IPS-18a (cell line): ENCODE data around the gene SELENOM.

Experiments
- H3K27ac ChIP-seq: one replicate; pipeline ENCODE4 v1.5.1; 2013; ENCODE audit warnings: low read length
- H3K27me3 ChIP-seq: one replicate; pipeline ENCODE4 v1.6.1; 2013; ENCODE audit warnings: mild to moderate bottlenecking, low read length; ENCODE audit not compliant: control insufficient read depth, insufficient read depth
- H3K36me3 ChIP-seq: one replicate; pipeline ENCODE4 v1.6.1; 2013; ENCODE audit warnings: low read depth, low read length; ENCODE audit not compliant: control insufficient read depth
- H3K4me1 ChIP-seq: one replicate; pipeline ENCODE4 v1.6.1; 2013; ENCODE audit warnings: low read depth, low read length; ENCODE audit not compliant: control insufficient read depth
- H3K4me3 ChIP-seq: one replicate; pipeline ENCODE4 v1.5.1; 2013; ENCODE audit warnings: low read length
- H3K9ac ChIP-seq: one replicate; pipeline ENCODE4 v1.6.1; 2013; ENCODE audit warnings: mild to moderate bottlenecking, low read length, moderate library complexity
- H3K9me3 ChIP-seq: one replicate; pipeline ENCODE4 v1.6.1; 2013; ENCODE audit warnings: low read depth, low read length; ENCODE audit not compliant: control insufficient read depth

SELENOM gene

DNA sequence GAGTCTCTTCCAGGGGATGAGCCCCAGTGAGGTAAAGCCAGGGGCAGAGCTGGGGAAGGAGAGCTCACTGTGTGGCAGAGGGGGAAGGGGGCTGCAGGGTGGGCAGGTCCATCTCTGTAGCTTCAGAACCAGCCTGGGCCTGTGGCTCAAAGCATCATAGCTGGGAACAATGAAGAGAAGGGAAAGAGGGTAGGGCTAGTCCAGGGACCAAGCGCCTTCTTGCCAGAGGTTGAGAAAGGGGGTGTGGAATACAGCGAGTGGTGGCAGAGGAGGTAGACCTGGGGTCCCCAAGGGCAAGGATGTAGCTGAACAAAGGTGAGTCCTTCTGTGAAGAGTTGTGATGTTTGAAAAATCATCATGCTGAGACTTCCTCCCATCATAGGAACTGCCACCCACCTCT lies 34.2 kb upstream of the SELENOM start:
- Histone ChIP-seq H3K36me3 (peaks cover 5% of the 10 kb centered on the region), H3K27ac (no peak overlapping the region), H3K4me1 (peaks cover 19% of the 10 kb centered on the region), H3K9ac (no peak overlapping the region), H3K9me3 (no peaks in the 10 kb centered on the region), H3K4me3 (no peak overlapping the region), H3K27me3 (no peaks in the 10 kb centered on the region)

DNA sequence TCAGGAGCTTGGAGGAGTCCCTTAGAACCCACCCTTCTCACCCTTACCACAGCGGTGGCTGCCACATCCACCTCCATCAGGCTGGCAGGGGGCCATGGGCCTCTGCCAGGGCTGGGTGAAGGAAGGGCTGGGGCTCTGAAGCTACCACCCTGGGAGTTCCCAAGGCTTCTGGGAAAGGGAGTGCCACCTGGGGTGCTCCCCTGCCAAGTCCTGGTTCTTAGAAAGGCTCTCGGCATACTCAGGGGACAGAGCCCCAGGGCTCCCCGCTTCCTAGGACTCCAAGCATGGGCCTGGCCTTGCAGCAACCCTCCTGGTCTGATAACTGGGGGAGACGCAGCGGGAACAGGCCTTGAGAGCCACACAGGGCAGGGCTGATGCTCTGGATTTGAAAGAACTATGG lies 33.4 kb upstream of the SELENOM start:
- H3K9me3 ChIP-seq, result no peaks in the 10 kb centered on the region
- peak overlapping the region; percentile 37 for H3K27ac ChIP-seq
- peaks cover 13% of the 10 kb centered on the region for H3K36me3 ChIP-seq
- no peaks in the 10 kb centered on the region for H3K27me3 ChIP-seq
- peaks cover 19% of the 10 kb centered on the region for H3K4me1 ChIP-seq
- H3K9ac ChIP-seq, result peak overlapping the region; percentile 65
- H3K4me3 ChIP-seq, result peak overlapping the region; percentile 68

DNA sequence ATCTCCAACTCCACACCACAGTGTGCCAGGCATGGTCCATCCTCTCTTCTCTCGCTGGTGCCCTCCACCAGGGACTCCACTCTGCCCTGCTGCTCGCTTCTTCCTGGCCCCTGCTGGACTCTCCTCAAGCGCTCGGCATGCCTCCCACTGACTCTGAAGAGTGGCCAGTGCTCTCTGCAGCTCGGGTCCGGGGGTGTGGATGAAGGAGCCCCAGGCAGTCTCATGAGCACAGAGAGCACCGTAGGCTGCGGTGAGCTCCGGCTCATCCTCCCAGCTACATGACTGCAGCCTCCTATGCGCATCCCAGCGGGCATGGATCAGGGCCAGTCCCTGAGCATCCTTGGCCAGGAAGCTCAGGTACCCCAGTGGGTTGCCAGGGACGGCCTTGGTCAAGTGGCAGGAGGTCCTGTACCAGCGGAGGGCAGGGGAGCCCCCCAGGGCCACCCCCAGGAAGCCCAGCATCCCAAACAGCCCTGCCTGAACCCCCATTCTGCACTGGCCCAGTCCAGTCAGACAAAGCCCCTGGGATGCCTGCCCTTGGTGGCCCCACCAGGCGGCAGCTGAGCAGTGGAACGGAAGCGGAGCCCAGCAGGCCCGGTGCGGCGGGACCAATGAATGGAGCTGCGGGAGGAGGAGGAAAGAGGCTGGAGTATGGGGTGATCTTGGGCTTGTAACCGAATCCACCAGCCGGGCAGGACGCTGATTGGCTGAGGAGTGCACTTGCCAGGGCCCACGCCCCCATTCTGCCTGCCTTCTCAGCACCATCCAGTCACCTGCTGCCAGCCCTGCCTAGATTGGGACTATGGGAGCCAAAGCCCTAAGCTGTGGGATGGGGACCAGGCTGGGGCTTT lies 32.7 kb upstream of the SELENOM start, which contains the start of gene PLA2G3:
TSS of gene PLA2G3 (minus strand) at position 643 of the 851 bp plus-strand sequence. CDS start at position 489, 154 bp downstream.
- H3K27me3 ChIP-seq, result no peaks in the 10 kb centered on the region
- H3K9ac ChIP-seq, result peak within 1 kb of the TSS; percentile 65
- peak within 1 kb of the TSS; percentile 68 for H3K4me3 ChIP-seq
- H3K4me1 ChIP-seq, result peaks cover 19% of the 10 kb centered on the region
- peak within 1 kb of the TSS; percentile 69 for H3K27ac ChIP-seq
- no peaks in the 10 kb centered on the region for H3K9me3 ChIP-seq
- H3K36me3 ChIP-seq, result peaks cover 20% of the 10 kb centered on the region

DNA sequence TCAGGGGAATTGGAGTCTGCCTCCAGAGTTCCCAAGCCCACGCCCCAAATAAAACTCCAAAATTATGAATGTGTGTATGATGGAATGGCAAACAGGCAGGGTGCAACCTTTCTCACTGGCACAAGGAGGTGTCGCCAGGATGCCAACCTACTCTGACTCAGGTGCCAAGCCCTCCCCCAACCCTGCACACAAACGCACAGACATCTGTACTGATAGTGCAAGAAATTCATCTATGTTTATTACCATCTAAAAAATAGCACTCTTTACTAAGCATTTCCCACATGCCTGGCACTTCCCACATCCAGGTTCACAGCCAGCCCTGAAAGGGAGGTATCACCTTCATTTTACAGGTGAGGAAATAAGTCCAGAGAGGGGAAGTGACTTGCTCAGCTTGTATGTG lies 31.7 kb upstream of the SELENOM start:
- Histone ChIP-seq H3K27me3 (no peaks in the 10 kb centered on the region), H3K27ac (no peak overlapping the region), H3K9ac (peak overlapping the region; percentile 65), H3K4me3 (peak overlapping the region; percentile 68), H3K4me1 (peaks cover 19% of the 10 kb centered on the region), H3K9me3 (no peaks in the 10 kb centered on the region), H3K36me3 (peaks cover 29% of the 10 kb centered on the region)

DNA sequence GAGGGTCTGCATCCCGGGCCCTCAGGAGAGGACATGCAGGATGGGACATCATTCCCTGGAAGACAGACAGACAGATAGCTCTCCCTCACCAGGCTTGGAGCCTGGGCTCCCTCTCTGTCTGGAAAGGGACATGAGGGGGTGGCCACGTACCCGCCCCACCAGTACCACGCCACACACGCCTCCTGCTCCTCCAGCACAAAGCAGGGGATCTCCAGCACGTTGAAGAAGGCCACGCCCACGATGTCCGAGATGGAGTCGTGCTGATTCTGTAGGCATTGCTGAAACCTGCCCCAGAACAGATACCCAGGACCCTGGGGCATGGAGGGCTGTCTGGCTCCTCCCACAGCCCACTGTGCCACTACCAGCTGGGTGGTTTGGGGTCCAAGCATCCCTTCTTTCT lies 30.8 kb upstream of the SELENOM start:
- H3K27ac ChIP-seq, result no peak overlapping the region
- H3K4me3 ChIP-seq, result no peak overlapping the region
- no peak overlapping the region for H3K9ac ChIP-seq
- H3K9me3 ChIP-seq, result no peaks in the 10 kb centered on the region
- H3K27me3 ChIP-seq, result no peaks in the 10 kb centered on the region
- H3K36me3 ChIP-seq, result peaks cover 30% of the 10 kb centered on the region
- H3K4me1 ChIP-seq, result peaks cover 19% of the 10 kb centered on the region

DNA sequence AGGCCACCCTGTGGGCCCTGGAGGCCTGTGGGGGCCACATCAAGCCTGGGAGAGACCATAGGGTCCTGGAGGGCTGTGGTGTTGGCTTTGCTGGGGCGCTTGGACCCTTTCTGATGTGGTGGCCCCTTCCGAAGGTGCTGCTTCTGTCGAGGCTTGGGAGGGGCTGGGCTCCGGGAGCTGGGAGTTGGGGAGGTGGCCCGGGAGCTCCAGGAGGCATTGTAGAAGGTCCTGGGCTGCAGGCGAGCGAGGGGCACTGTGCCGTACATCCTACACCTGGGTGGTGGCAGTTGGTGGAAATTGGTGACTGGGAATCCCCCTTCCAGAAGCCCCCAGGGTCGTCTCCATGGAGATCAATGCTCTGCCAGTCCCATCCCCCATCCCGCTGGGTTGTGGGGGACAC lies 30.4 kb upstream of the SELENOM start:
- H3K4me1 ChIP-seq, result peaks cover 19% of the 10 kb centered on the region
- H3K9ac ChIP-seq, result no peak overlapping the region
- no peaks in the 10 kb centered on the region for H3K27me3 ChIP-seq
- H3K36me3 ChIP-seq, result peaks cover 34% of the 10 kb centered on the region
- no peaks in the 10 kb centered on the region for H3K9me3 ChIP-seq
- H3K27ac ChIP-seq, result no peak overlapping the region
- no peak overlapping the region for H3K4me3 ChIP-seq

DNA sequence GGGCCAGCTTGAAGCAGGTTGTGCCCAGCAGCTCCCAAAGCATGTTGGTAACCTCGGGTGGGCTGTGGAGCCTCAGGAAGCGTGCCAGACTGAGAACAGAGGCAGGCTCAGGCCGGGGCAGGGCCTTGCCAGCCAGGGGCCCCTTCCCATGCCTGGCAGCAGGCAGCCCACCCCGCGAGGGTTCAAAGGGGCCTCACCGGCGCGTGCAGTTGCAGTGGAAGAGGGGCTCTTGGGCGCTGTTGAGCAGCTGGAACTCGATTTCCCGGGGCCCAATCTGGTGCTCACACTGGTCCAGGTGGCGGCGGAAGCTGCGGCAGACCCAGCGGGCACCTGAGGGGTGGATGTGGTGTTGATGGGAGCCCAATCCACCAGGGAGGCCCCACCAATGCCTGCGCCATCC lies 29.3 kb upstream of the SELENOM start:
- no peaks in the 10 kb centered on the region for H3K9me3 ChIP-seq
- peaks cover 35% of the 10 kb centered on the region for H3K36me3 ChIP-seq
- H3K27me3 ChIP-seq, result no peaks in the 10 kb centered on the region
- no peak overlapping the region for H3K27ac ChIP-seq
- H3K9ac ChIP-seq, result no peak overlapping the region
- peaks cover 19% of the 10 kb centered on the region for H3K4me1 ChIP-seq
- no peak overlapping the region for H3K4me3 ChIP-seq

DNA sequence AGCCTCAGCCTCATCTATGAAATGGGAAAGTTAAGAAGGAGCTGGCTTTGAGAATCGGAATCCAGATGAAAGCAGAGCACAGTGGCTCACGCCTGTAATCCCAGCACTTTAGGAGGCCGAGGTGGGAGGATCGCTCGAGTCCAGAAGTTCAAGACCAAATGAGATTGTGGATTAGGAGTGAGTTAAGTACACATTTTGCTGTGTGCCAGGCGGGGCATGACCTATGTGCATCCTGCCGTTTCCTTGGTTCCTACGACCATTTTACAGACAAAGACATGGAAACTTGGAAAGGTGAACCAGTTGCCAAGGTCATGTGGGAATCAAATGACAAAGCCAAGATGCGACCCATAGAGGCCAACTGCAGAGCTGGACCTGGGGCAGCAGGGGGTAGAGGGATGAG lies 28.8 kb upstream of the SELENOM start:
- H3K27ac ChIP-seq, result no peak overlapping the region
- no peaks in the 10 kb centered on the region for H3K27me3 ChIP-seq
- H3K36me3 ChIP-seq, result peaks cover 35% of the 10 kb centered on the region
- no peak overlapping the region for H3K9ac ChIP-seq
- no peak overlapping the region for H3K4me3 ChIP-seq
- peaks cover 19% of the 10 kb centered on the region for H3K4me1 ChIP-seq
- no peaks in the 10 kb centered on the region for H3K9me3 ChIP-seq

DNA sequence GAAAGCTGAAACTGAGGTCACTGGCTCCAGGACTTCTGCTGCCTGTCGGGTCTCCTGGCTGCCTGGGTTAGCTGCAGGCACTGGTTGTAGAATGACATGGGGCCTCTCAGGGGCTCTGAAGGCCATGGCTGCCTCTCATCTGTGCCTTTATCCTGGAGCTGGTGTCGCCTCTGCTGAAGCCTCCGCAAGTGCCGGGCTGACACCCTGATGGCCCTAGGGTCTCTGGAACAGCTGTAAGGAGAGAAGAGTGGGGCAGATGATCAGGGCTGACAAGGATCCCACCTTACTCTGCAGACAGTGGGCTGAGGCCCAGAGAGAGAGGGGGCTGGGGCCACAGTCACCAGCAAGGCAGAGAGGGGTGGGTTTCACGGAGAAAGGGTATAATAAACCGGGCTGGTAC lies 28.3 kb upstream of the SELENOM start:
- no peak overlapping the region for H3K27ac ChIP-seq
- peaks cover 14% of the 10 kb centered on the region for H3K4me1 ChIP-seq
- no peaks in the 10 kb centered on the region for H3K27me3 ChIP-seq
- H3K9me3 ChIP-seq, result no peaks in the 10 kb centered on the region
- H3K4me3 ChIP-seq, result no peak overlapping the region
- no peak overlapping the region for H3K9ac ChIP-seq
- peaks cover 35% of the 10 kb centered on the region for H3K36me3 ChIP-seq

DNA sequence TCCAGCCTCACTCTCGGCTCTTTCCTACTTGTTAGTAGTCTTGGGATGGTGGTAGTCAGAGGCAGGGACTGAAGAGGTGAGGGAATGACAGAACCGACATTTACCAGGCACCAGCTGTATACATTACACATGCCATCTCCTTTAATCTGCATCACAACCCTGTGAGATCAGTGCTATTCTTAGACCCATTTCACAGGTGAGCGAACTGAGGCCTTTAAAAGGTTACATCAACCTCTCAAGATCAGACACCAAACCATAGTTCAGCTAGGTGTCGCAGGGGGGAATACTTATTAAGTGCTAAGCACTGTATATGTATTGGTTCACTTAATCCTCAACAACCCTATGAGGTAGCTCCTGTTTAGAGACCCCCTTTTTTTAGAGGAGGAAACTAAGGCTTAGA lies 27.3 kb upstream of the SELENOM start:
- no peak overlapping the region for H3K9ac ChIP-seq
- no peak overlapping the region for H3K27ac ChIP-seq
- peaks cover 11% of the 10 kb centered on the region for H3K4me1 ChIP-seq
- H3K4me3 ChIP-seq, result no peak overlapping the region
- no peaks in the 10 kb centered on the region for H3K27me3 ChIP-seq
- peaks cover 35% of the 10 kb centered on the region for H3K36me3 ChIP-seq
- H3K9me3 ChIP-seq, result no peaks in the 10 kb centered on the region

DNA sequence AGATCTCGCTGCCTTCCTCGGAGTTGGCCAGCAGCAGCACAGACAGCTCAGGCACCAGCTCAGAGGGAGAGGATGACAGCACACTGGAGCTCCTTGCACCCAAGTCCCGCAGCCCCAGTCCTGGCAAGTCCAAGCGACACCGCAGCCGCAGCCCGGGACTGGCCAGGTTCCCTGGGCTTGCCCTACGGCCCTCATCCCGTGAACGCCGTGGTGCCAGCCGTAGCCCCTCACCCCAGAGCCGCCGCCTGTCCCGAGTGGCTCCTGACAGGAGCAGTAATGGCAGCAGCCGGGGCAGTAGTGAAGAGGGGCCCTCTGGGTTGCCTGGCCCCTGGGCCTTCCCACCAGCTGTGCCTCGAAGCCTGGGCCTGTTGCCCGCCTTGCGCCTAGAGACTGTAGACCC lies 26.5 kb upstream of the SELENOM start:
- H3K36me3 ChIP-seq, result peaks cover 35% of the 10 kb centered on the region
- no peaks in the 10 kb centered on the region for H3K27me3 ChIP-seq
- no peak overlapping the region for H3K4me3 ChIP-seq
- no peaks in the 10 kb centered on the region for H3K9me3 ChIP-seq
- no peak overlapping the region for H3K27ac ChIP-seq
- peaks cover 5% of the 10 kb centered on the region for H3K4me1 ChIP-seq
- H3K9ac ChIP-seq, result no peak overlapping the region

DNA sequence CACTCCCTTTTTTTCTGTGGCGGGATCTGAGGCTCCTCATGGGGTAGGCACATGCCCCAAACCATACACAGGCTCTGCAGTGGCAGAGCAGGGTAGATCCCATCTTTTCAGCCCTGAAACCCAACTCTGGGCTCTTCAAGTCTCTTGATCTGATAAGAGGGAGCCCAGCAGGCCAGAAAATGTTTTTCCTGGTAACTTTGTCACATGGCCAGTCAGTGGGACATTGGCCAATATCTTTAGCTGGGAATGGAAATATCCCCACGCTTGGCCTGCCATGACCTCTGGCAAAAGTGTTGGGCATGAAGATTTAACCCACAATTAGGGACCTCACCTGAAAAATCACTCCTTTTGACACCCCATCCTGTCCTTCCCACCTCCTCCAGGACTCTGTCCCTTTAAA lies 23.5 kb upstream of the SELENOM start:
- Histone ChIP-seq H3K4me1 (peaks cover 3% of the 10 kb centered on the region), H3K27ac (no peak overlapping the region), H3K4me3 (no peak overlapping the region), H3K9me3 (no peaks in the 10 kb centered on the region), H3K36me3 (peaks cover 23% of the 10 kb centered on the region), H3K9ac (no peak overlapping the region), H3K27me3 (no peaks in the 10 kb centered on the region)
